Neural progenitor cell (in vitro differentiated cells): ENCODE data around the gene ITGB5. TPM values are rescaled to one million over a fixed set of nuclear protein-coding genes. Genes with fewer than 3 reads are reported as not detected.

ENCODE experiments used
- DNase-seq: peaks from one replicate; pipeline ENCODE4 v3.0.0-alpha.2; 2016; ENCODE audit warnings: low spot score
- H2AFZ ChIP-seq: fragments of 200-600 bp; sonication (generic); replicated peaks from 2 replicates; pipeline ENCODE4 v1.6.1; 2016; ENCODE audit warnings: antibody characterized with exemption
- H3F3A ChIP-seq: fragments of 200-600 bp; sonication (generic); 2 replicates; pipeline ENCODE4 v1.6.1; 2016; ENCODE audit warnings: antibody characterized with exemption, low read depth
- H3K27ac ChIP-seq: fragments of 200-600 bp; sonication (generic); 2 replicates; pipeline ENCODE4 v1.5.1; 2016; ENCODE audit warnings: mild to moderate bottlenecking
- H3K27me3 ChIP-seq: fragments of 200-600 bp; sonication (generic); 2 replicates; pipeline ENCODE4 v1.6.1; 2016; ENCODE audit warnings: mild to moderate bottlenecking, moderate library complexity
- H3K36me3 ChIP-seq: fragments of 200-600 bp; sonication (generic); 2 replicates; pipeline ENCODE4 v1.5.1; 2016
- H3K4me1 ChIP-seq: fragments of 200-600 bp; sonication (generic); 2 replicates; pipeline ENCODE4 v1.6.1; 2016; ENCODE audit warnings: mixed run types
- H3K4me2 ChIP-seq: fragments of 200-600 bp; sonication (generic); 2 replicates; pipeline ENCODE4 v1.6.1; 2016
- H3K4me3 ChIP-seq: fragments of 200-600 bp; sonication (generic); 2 replicates; pipeline ENCODE4 v1.5.1; 2016
- H3K79me2 ChIP-seq: fragments of 200-600 bp; sonication (generic); 2 replicates; pipeline ENCODE4 v1.6.1; 2016; ENCODE audit warnings: low read depth
- H3K9ac ChIP-seq: fragments of 200-600 bp; sonication (generic); 2 replicates; pipeline ENCODE4 v1.6.1; 2016
- H3K9me3 ChIP-seq: fragments of 200-600 bp; sonication (generic); 2 replicates; pipeline ENCODE4 v1.5.1; 2016; ENCODE audit warnings: low read depth
- H4K20me1 ChIP-seq: fragments of 200-600 bp; sonication (generic); 2 replicates; pipeline ENCODE4 v1.6.1; 2016; ENCODE audit warnings: low read depth
- H3K27ac Mint-ChIP-seq: 3 replicates; pipeline ENCODE4 v1.8.0; 2021; ENCODE audit warnings: mixed read lengths
- H3K27me3 Mint-ChIP-seq: 2 replicates; pipeline ENCODE4 v1.8.0; 2022; ENCODE audit warnings: low read depth, mild to moderate bottlenecking, inconsistent platforms, moderate library complexity, mixed read lengths; ENCODE audit not compliant: insufficient read depth
- H3K36me3 Mint-ChIP-seq: 3 replicates; pipeline ENCODE4 v1.8.0; 2021; ENCODE audit warnings: mixed read lengths
- H3K4me1 Mint-ChIP-seq: 3 replicates; pipeline ENCODE4 v1.8.0; 2021; ENCODE audit warnings: mixed read lengths
- H3K4me3 Mint-ChIP-seq: 3 replicates; pipeline ENCODE4 v1.8.0; 2021; ENCODE audit warnings: mild to moderate bottlenecking, moderate library complexity, mixed read lengths
- H3K9me3 Mint-ChIP-seq: 3 replicates; pipeline ENCODE4 v1.8.0; 2020; ENCODE audit warnings: mixed read lengths
- EZH2 ChIP-seq: fragments of 200-600 bp; sonication (generic); IDR thresholded peaks from 2 replicates; pipeline ENCODE4 v1.6.1; 2017; ENCODE audit warnings: antibody characterized with exemption, mild to moderate bottlenecking, moderate library complexity
- EZH2phosphoT487 ChIP-seq: fragments of 200-600 bp; sonication (generic); IDR thresholded peaks from 2 replicates; pipeline ENCODE4 v1.6.1; 2017; ENCODE audit warnings: antibody characterized with exemption
- total RNA-seq: library from RNA; depleted of rRNA; stranded (reverse); fragments of >200 nt; gene quantifications from 2 replicates; pipeline ENCODE4 v1.2.3, GENCODE V29; 2015; ENCODE audit warnings: low replicate concordance
- TF ChIP-seq, protein P1 (sequence below): fragments of 200-600 bp; sonication (generic); IDR thresholded peaks from 2 replicates; pipeline ENCODE4 v1.5.1; 2017; ENCODE audit warnings: antibody characterized with exemption, mild to moderate bottlenecking

The ITGB5 gene
- total RNA-seq, 1 donor from 2014 or later: 55.8 TPM

DNA sequence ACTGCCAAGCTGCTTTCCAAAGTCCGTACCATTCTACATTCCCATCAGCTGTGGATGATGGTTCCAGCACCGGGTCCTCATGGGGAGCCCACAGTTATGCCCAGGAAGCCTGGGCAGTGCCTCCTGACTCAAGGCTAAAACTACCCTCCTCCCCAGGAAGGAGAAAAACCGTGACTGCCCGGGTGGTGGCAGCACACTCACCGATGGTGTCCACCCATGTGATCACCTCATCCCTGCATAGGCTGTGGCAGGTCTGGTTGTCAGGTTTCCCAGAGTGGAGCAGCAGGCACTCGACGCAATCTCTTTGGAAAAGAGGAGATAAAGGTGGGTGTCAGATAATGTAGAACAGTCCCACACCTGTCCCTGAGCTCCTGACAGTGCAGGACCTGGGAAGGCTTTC is 118.4 kb downstream of the ITGB5 start:
- Histone ChIP-seq H4K20me1 (no peaks in the 10 kb centered on the region), H3K27ac (no peak overlapping the region), H3K9me3 (no peaks in the 10 kb centered on the region), H3K9ac (no peak overlapping the region), H2AFZ (no peak overlapping the region), H3K36me3 (no peaks in the 10 kb centered on the region), H3K27me3 (no peaks in the 10 kb centered on the region), H3K79me2 (no peaks in the 10 kb centered on the region), H3K4me3 (no peak overlapping the region), H3K4me2 (no peak overlapping the region), H3K4me1 (peaks cover 15% of the 10 kb centered on the region), H3F3A (no peaks in the 10 kb centered on the region)
- H3K36me3 Mint-ChIP-seq: peaks cover 10% of the 10 kb centered on the region
- TF ChIP-seq, protein P1, sequence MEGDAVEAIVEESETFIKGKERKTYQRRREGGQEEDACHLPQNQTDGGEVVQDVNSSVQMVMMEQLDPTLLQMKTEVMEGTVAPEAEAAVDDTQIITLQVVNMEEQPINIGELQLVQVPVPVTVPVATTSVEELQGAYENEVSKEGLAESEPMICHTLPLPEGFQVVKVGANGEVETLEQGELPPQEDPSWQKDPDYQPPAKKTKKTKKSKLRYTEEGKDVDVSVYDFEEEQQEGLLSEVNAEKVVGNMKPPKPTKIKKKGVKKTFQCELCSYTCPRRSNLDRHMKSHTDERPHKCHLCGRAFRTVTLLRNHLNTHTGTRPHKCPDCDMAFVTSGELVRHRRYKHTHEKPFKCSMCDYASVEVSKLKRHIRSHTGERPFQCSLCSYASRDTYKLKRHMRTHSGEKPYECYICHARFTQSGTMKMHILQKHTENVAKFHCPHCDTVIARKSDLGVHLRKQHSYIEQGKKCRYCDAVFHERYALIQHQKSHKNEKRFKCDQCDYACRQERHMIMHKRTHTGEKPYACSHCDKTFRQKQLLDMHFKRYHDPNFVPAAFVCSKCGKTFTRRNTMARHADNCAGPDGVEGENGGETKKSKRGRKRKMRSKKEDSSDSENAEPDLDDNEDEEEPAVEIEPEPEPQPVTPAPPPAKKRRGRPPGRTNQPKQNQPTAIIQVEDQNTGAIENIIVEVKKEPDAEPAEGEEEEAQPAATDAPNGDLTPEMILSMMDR: peak; percentile 43
- TF ChIP-seq EZH2: no peak
- TF ChIP-seq EZH2phosphoT487: no peak
- H3K4me1 Mint-ChIP-seq: peaks cover 38% of the 10 kb centered on the region
- H3K27me3 Mint-ChIP-seq: peaks cover 8% of the 10 kb centered on the region
- H3K9me3 Mint-ChIP-seq: no peaks in the 10 kb centered on the region
- H3K4me3 Mint-ChIP-seq: no peak overlapping the region
- peak; percentile 26 for DNase-seq
- H3K27ac Mint-ChIP-seq: no peak overlapping the region

DNA sequence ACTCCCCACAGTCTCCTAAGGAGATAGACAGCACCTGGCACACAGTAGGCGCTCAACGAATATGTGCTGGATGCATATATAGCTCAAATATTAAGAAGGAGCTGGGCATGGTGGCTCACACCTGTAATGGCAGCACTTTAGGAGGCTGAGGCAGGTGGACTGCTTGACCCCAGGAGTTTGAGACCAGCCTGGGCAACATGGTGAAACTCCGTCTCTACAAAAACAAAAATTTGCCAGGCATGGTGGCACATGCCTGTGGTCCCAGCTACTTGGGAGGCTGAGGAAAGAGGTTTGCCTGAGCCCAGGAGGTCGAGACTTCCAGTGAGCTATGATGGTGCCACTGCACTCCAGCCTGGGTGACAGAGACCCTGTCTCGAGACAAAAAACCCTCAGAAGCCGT is 119.5 kb downstream of the ITGB5 start:
- Mint-ChIP-seq H3K27ac (no peak overlapping the region), H3K9me3 (no peaks in the 10 kb centered on the region), H3K36me3 (peaks cover 10% of the 10 kb centered on the region), H3K27me3 (peaks cover 11% of the 10 kb centered on the region), H3K4me3 (no peak overlapping the region), H3K4me1 (peaks cover 38% of the 10 kb centered on the region)
- Histone ChIP-seq H3K4me3 (no peak overlapping the region), H3F3A (peaks cover 5% of the 10 kb centered on the region), H2AFZ (no peak overlapping the region), H4K20me1 (no peaks in the 10 kb centered on the region), H3K9ac (no peak overlapping the region), H3K4me2 (no peak overlapping the region), H3K36me3 (no peaks in the 10 kb centered on the region), H3K9me3 (no peaks in the 10 kb centered on the region), H3K27ac (no peak overlapping the region), H3K79me2 (no peaks in the 10 kb centered on the region), H3K27me3 (no peaks in the 10 kb centered on the region), H3K4me1 (peaks cover 15% of the 10 kb centered on the region)
- TF ChIP-seq EZH2 (no peak), EZH2phosphoT487 (no peak)
- DNase-seq: no peak

DNA sequence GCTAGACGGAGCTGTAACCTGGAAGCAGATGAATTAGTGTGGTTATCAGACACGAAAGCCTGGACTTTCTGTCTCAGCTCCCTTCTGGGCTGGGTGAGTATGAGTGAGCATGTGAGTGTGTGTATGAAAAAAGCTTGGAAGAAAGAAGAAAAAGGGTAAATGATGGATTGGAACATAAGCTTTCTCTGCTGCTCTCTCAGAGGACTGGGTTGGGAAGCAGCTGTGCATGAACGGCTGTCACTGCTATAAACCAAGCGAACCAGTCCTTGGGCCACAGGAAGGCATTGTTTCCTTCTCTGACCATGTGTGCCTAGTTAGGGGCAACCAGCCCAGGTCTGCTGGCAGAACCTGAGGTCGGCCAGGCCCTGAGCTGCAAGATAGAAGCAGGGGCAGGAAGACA is 119.9 kb downstream of the ITGB5 start:
- H3K9me3 Mint-ChIP-seq: no peaks in the 10 kb centered on the region
- peaks cover 8% of the 10 kb centered on the region for H3K36me3 Mint-ChIP-seq
- no peak overlapping the region for H3K4me3 Mint-ChIP-seq
- H3K4me2 ChIP-seq: no peak overlapping the region
- no peak for TF ChIP-seq EZH2
- TF ChIP-seq EZH2phosphoT487: no peak
- TF ChIP-seq, protein P1: no peak
- no peaks in the 10 kb centered on the region for H3K36me3 ChIP-seq
- no peak overlapping the region for H3K27ac ChIP-seq
- DNase-seq: no peak
- no peak overlapping the region for H3K9ac ChIP-seq
- no peak overlapping the region for H2AFZ ChIP-seq
- H3K4me1 Mint-ChIP-seq: peaks cover 34% of the 10 kb centered on the region
- peaks cover 11% of the 10 kb centered on the region for H3K27me3 Mint-ChIP-seq
- H3F3A ChIP-seq: peaks cover 6% of the 10 kb centered on the region
- no peaks in the 10 kb centered on the region for H3K27me3 ChIP-seq
- no peak overlapping the region for H3K4me3 ChIP-seq
- no peaks in the 10 kb centered on the region for H3K9me3 ChIP-seq
- H3K4me1 ChIP-seq: peaks cover 15% of the 10 kb centered on the region
- no peaks in the 10 kb centered on the region for H4K20me1 ChIP-seq
- H3K27ac Mint-ChIP-seq: no peak overlapping the region
- no peaks in the 10 kb centered on the region for H3K79me2 ChIP-seq

- TF ChIP-seq, protein P1: no peak
- TF ChIP-seq EZH2phosphoT487 (no peak), EZH2 (no peak)
- Histone ChIP-seq H3K9ac (no peak overlapping the region), H4K20me1 (no peaks in the 10 kb centered on the region), H3K4me3 (no peak overlapping the region), H3K4me2 (no peak overlapping the region), H2AFZ (no peak overlapping the region), H3K27ac (no peak overlapping the region), H3K4me1 (peaks cover 15% of the 10 kb centered on the region), H3K79me2 (no peaks in the 10 kb centered on the region), H3F3A (peaks cover 14% of the 10 kb centered on the region), H3K9me3 (no peaks in the 10 kb centered on the region), H3K27me3 (no peaks in the 10 kb centered on the region), H3K36me3 (no peaks in the 10 kb centered on the region)
- Mint-ChIP-seq H3K27ac (peak overlapping the region; percentile 39), H3K9me3 (no peaks in the 10 kb centered on the region), H3K27me3 (peaks cover 11% of the 10 kb centered on the region), H3K4me3 (no peak overlapping the region), H3K4me1 (peaks cover 28% of the 10 kb centered on the region), H3K36me3 (peaks cover 8% of the 10 kb centered on the region)
- DNase-seq: no peak
These were observed 120.8 kb downstream of the ITGB5 start for GRCh38 chr3:124766113-124767095.
